GM13976 (cell line): ENCODE measurements around the gene IRGQ.

Experiments
- DNase-seq: peaks from one replicate; pipeline ENCODE4 v3.0.0; 2012; ENCODE audit warnings: low spot score
- CTCF ChIP-seq: IDR thresholded peaks from 2 replicates; pipeline ENCODE4 v1.5.1; 2012; ENCODE audit warnings: borderline replicate concordance, mild to moderate bottlenecking; ENCODE audit not compliant: insufficient read depth; ENCODE audit errors: extremely low read depth, missing control alignments, control extremely low read depth
- in situ Hi-C: fragments of 300-500 bp; cut with MboI; formaldehyde crosslinking; loops from one replicate; pipeline ENCODE4 v1.12.0; 2022; ENCODE audit warnings: low sequenced_read_pairs, mixed read lengths, inconsistent platforms; ENCODE audit not compliant: unreplicated experiment

Gene IRGQ

GRCh38 chr19:43582495-43582894, 13.4 kb downstream of the IRGQ start:
- no peak for DNase-seq
- in situ Hi-C loops: no loop called here
- TF ChIP-seq CTCF: no peak

- no peak for DNase-seq
- TF ChIP-seq CTCF: no peak
- in situ Hi-C loops: no loop called here
Observed at GRCh38 chr19:43581467-43581866, 14.5 kb downstream of the IRGQ start.

GRCh38 chr19:43578787-43579186, 17.1 kb downstream of the IRGQ start:
- no peak for DNase-seq
- in situ Hi-C loops: no loop called here
- TF ChIP-seq CTCF: no peak

GRCh38 chr19:43575955-43576878, 19.7 kb downstream of the IRGQ start:
- in situ Hi-C loops: no loop called here
- no peak for TF ChIP-seq CTCF
- no peak for DNase-seq

GRCh38 chr19:43575156-43575950, 20.6 kb downstream of the IRGQ start, which contains the start of the genes PINLYP and XRCC1:
PINLYP (plus strand) TSS chr19:43575801; CDS start chr19:43577192, 1,391 bp downstream.
XRCC1 (minus strand) TSS chr19:43575527; CDS start chr19:43575458, 69 bp downstream.
- in situ Hi-C loops: no loop called here
- DNase-seq: peak; percentile 99
- no peak for TF ChIP-seq CTCF

GRCh38 chr19:43574424-43575155, 21.3 kb downstream of the IRGQ start:
- TF ChIP-seq CTCF: no peak
- in situ Hi-C loops: no loop called here
- DNase-seq: no peak
